NK-92 treated with Interleukin-12 subunit alpha and Interleukin-12 subunit beta, amount 100 ng/mL, for 24 hours (cell line): Measurements from ENCODE around the gene C12orf76.
"Not testable (repeated sequence)": the region's sequence is repeated elsewhere in the genome, so short reads cannot be mapped to it uniquely, and the experiment has no call there.

Experiments
- DNase-seq: peaks from one replicate; lab custom pipeline; 2025; lab: John Stamatoyannopoulos, UW

C12orf76 gene

GRCh38 chr12:110048242-110049027 is at the start of gene C12orf76:
TSS of gene C12orf76 (minus strand) at chr12:110048522. CDS start at chr12:110048495, 27 bp downstream.
- DNase-seq: peak; percentile 80

GRCh38 chr12:110093631-110094311 is 45.4 kb upstream of the C12orf76 start:
- no peak for DNase-seq

- DNase-seq: no peak
Measured at GRCh38 chr12:110091136-110091711, 42.9 kb upstream of the C12orf76 start.

GRCh38 chr12:110090266-110091135 is 42.2 kb upstream of the C12orf76 start:
- DNase-seq: no peak

GRCh38 chr12:110088936-110089335 is 40.6 kb upstream of the C12orf76 start:
- no peak for DNase-seq

GRCh38 chr12:110088216-110088615 is 39.9 kb upstream of the C12orf76 start:
- DNase-seq: not testable (repeated sequence)

GRCh38 chr12:110084314-110085015 is 36.1 kb upstream of the C12orf76 start:
- no peak for DNase-seq

GRCh38 chr12:110080410-110080809 is 32.1 kb upstream of the C12orf76 start:
- no peak for DNase-seq

- DNase-seq: peak; percentile 60
Measured at GRCh38 chr12:110079477-110080400, 31.4 kb upstream of the C12orf76 start.

- DNase-seq: no peak
Measured at GRCh38 chr12:110077800-110078199, 29.5 kb upstream of the C12orf76 start.

GRCh38 chr12:110075880-110076279 is 27.6 kb upstream of the C12orf76 start:
- no peak for DNase-seq

GRCh38 chr12:110074089-110074488 is 25.8 kb upstream of the C12orf76 start:
- no peak for DNase-seq

- DNase-seq: no peak
Measured at GRCh38 chr12:110073049-110073831, 24.9 kb upstream of the C12orf76 start.

GRCh38 chr12:110072636-110073035 is 24.3 kb upstream of the C12orf76 start:
- DNase-seq: not testable (repeated sequence)

- no peak for DNase-seq
Measured at GRCh38 chr12:110071967-110072366, 23.6 kb upstream of the C12orf76 start.

- DNase-seq: no peak
Measured at GRCh38 chr12:110071504-110071903, 23.2 kb upstream of the C12orf76 start.

- DNase-seq: no peak
Measured at GRCh38 chr12:110068654-110069053, 20.3 kb upstream of the C12orf76 start.

- not testable (repeated sequence) for DNase-seq
Measured at GRCh38 chr12:110068115-110068514, 19.8 kb upstream of the C12orf76 start.

GRCh38 chr12:110067531-110067930 is 19.2 kb upstream of the C12orf76 start:
- no peak for DNase-seq
